NCI-H526 treated with DMSO at 0.1 percent for 48 hours (cell line): ENCODE measurements around the gene PC.

ENCODE experiments used
- DNase-seq: peaks from one replicate; lab custom pipeline; 2025; lab: John Stamatoyannopoulos, UW

PC gene

DNA sequence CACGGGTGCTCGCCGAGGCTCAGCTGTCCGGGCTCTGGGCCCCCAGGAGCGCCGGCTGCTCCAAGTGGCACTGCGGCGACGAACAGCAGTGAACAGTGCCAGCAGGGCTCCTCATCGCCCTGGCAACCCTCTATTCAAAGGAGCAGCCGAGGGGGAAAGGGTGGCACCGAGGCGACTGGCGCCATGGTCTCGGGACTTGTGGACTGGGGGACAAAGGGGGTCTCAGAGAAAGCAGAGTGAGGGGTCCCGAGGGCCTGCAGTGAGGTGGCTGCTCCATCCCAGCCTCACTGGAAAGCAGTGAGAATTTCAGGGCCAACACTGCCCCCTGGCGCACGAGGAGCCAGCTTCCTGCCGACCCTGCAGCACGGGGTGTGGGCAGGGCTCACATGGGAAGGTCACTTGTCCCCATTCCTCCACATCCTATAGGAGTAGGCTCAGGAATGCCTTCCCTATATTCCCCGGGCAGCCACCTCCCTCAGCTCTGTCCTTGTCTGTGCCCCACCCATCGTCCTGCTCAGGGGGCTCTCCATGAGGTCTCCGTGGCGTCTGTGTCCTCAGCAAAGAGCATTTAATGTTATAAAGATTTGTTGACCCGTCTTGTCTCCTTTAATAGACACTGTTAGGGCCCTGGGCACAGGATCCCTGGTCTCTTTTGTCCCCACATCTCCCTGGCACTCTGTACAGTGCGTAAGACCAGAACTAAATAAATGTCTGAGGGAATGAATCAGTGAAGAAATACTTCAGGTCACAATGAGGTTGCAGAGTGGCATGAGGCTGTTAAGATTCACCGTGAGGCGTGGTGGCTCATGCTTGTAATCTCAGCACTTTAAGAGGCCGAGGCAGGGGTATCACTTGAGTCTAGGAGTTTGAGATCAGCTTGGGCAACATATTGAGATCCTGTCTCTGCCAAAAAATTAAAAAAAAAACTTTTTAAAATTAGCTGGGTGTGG, 74.9 kb downstream of the PC start:
- peak; percentile 13 for DNase-seq

DNA sequence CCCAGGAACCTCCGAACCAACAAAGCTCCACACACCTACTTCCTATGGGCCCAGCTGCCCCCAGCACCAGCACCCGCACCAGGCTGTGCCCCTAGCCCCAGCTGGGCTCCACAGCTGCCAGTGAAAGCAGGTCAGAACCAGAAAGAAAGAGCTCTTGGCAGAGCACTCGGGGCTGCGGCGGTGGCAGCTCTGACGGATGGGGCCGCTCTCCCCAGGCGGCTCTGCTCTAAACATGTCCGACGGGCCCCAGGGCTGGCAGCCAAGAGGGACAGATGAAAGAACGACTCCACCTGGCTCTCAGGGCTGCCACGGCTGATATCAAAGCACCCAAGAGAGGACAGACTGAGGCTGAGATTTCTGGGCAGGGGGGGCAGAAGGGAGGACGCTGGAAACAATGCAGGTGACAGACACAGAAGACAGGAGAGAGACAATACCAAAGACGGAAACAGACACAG, 75.6 kb downstream of the PC start:
- no peak for DNase-seq

DNA sequence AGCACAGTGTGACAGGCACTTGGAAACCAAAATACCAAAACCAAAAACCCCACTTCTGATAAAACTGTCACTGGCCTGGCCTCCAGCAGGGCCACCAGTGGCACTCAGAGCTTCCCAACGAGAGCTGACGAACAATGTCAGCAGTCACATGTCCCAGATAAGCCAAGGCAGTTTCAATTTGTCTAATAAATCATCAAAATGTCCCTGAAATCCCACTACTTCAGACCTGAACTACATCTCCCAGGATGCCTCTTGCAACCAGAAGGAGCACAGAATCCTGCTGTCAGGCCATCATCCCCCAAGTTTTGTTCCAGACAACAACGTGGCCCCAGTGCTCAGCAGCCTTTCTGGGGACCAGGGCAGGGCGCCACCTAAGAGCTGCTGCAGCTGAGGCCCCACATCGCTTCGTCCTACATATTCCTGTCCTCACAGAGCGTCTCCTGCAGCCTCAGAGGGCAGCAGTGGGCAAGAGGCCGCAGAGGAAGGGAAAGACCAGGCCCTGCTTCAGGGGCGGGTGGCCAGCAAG, 76.2 kb downstream of the PC start:
- DNase-seq, result no peak

DNA sequence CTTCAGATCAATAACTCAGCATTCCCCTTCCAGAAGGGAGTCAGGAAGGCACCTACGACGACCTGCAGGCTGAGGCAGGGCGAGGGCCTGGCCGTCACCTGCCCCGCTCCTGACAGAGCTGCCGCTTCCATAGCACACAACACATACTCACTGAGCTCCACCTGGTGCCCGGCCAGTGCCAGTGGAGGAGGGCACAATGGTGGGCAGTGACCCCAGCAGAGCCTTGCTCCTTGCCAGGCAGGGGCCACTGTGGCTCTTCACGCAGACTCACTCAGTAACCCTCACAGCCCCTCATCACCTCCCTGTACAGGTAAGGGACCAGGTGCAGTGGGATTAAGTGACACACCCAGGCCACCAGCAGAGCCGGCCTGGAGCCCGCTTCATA, 76.7 kb downstream of the PC start:
- no peak for DNase-seq

- peak; percentile 81 for DNase-seq
Measured at GRCh38 chr11:66880496-66881450, 77.4 kb downstream of the PC start.

DNA sequence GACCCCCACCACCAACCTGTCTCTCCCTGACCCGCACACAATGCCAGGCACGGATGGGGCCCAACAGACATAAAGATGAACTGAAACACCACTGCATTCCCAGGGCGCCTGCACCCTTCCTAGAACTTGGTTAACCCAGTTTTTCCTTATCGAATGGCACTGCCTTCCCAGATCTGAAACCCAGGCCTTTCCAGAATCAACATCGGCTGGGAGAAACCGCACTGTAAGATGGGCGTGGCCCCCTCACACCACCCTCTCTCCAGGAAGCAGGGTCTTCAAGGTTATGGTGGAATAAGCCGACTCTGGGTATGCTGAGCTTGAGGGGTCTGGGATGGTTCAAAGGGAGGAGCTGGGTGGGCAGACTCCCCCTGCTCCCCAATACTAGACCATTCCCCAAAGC, 78.2 kb downstream of the PC start:
- no peak for DNase-seq

GRCh38 chr11:66879583-66879982, 78.6 kb downstream of the PC start:
- DNase-seq, result no peak

DNA sequence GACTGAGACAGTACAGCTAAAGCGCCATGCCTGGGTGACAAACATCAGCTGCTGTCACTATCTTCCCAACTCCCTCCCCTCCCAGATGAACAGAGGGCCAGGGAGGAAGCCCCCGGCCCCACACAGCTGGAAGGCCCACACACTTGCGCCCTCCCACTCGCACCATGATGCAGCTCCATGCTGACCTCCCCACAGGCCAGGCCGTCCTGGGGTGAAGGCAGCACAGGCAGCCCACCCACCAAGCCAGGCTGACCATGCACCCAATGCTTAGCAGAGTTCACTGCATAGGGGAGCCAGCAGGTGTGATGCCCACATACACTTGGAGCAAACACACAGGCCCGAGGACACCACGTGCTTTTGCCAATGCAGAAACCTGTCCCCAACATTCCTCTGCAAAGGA, 79.2 kb downstream of the PC start:
- no peak for DNase-seq

DNA sequence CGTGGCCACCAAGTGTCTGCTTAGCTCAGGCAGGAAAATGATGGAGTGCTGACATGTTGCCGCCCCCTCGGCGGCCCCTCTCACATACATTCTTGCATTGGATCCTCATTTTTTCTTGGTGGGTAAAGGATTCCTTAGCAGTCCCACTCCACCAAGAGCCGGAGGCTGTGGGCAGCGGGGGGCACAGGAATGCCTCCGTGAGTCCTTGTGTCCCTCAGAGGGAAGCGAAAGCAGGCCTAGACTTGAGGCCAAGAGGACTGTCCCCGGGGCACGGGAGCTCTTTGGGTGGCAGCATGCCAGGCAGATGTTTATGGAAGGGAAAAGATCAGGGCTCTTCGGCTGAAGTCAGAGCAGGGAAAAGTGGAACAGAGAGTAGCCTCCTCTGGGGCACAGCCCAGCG, 79.7 kb downstream of the PC start:
- no peak for DNase-seq

- no peak for DNase-seq
Measured at GRCh38 chr11:66877588-66878385, 80.4 kb downstream of the PC start.

DNA sequence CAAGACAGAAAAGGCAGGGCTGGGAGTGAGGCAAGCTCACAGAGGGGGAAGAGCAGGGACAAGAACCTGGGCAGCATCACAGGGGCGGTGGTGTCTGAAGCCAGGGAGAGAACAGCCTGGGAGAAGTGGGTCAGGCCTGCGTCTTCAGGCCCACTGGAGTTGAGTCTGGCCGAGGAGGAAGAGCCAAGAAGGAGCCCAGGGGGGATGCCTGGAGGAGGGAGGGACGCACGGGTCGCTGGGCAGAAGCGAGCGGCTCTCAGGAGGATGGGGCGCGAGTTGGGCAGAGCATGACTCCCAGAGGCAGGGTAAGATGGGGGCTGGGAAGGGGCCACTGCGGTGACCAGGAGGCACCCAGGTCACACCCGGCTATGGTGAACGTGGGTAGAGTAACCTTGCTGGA, 82.8 kb downstream of the PC start:
- no peak for DNase-seq

- DNase-seq, result no peak
Measured at GRCh38 chr11:66874232-66874631, 84.0 kb downstream of the PC start.

GRCh38 chr11:66871521-66871901, 86.7 kb downstream of the PC start:
- DNase-seq, result no peak

- no peak for DNase-seq
Measured at GRCh38 chr11:66870616-66871520, 87.3 kb downstream of the PC start.

DNA sequence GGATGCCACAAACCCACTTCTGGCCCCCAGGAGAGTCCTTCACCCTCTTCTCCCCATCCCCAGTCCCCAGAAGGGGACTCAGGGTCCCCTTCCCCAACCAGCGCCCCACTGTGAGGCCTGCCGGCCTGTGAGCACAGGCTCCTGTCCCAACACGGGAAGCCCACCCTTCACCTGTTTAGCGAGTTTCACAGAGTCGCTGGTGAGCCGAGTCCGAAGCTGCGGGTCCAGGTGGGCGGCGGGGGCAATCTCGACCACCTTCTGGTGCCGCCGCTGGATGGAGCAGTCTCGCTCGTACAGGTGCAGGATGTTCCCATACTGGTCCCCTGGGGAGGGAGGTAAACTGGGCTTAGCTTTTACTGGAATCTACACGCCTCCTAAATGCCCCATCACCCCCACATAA, 88.1 kb downstream of the PC start:
- DNase-seq, result no peak

- DNase-seq, result no peak
Measured at GRCh38 chr11:66869567-66869870, 88.7 kb downstream of the PC start.

DNA sequence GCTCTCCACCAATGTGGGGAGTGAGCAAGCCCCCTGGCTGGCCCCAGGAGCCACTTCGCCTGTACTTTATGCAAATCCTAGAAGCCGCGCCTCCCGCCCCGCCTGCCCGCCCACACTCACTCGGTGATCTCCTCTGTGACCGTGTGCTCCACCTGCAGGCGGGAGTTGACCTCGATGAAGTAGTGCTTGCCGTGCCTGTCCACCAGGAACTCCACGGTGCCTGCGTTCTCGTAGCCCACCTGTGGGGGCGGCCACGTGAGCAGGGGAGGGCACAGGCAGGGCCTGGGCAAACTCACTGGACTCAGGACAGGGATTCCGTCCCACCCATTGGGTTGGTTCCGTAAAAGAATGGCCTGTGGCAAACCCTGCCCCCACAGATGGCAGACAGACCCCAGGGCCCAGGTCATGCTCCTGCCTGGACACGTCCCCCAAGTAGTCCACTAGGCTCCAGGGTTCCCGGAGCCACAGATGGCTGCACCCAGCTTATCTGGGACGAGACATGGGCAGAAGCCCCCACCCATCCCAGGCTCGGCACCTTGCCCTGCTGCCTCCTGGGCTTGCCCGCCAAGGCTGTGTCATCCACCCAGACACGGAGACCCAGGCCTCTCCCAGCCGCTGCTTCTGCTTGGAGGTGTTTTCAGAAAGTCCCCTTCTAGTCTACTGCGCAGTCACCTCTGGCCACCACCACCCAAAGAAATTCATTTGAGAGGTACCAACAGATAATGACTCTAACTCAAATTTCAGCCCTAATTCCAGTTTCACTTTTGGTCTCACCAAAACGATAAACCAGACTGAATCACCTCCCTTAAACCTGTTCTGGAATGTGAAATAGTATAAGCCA, 89.2 kb downstream of the PC start:
- DNase-seq, result peak; percentile 84

DNA sequence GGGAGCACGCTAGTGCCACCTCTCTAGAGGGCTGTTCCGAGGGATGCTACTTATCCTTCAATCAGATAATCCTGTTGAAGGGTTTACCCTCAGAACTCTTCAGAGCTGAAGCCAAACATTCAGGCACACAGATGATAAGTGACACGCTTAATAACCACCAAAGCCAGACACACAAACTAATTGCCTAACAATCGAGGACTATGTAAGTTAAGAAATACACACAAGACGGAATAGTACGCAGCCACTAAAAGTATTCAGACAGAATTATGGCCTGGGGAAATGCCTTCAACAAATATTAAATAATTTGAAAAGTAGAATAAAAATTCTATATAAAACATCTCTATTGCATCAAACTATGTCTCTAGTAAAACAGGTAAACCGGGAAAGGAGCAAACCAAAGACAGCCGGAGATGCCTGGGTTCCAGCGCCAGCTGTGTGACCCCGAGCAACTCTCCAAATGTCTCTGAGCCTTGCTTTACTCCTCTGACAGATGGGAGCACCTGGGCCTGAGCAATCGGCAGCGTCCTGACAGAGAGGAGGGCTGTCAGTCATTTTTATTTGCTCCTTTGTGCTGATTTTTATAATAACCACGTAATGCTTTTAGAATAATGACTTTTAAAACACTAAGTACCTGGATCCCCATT, 90.0 kb downstream of the PC start:
- no peak for DNase-seq

- DNase-seq, result no peak
Measured at GRCh38 chr11:66867425-66868040, 90.7 kb downstream of the PC start.
